Esophagus mucosa (tissue), 1 donor: ENCODE data around the gene ERN1. TPM values are rescaled to one million over a fixed set of nuclear protein-coding genes. Genes with fewer than 3 reads are reported as not detected.
A peak's percentile ranks its signal among the peaks of the same experiment; 100 is the strongest.
"Not testable (repeated sequence)": the region's sequence is repeated elsewhere in the genome, so short reads cannot be mapped to it uniquely, and the experiment has no call there.

ENCODE experiments used
- ATAC-seq: fragments of 200-7000 bp; cut with Tn5 transposase; one replicate; pipeline ENCODE4 v1.9.1; 2020
- total RNA-seq: library from RNA; stranded (reverse); gene quantifications from one replicate; pipeline ENCODE4 v1.2.4, GENCODE V29; 2023
- donor health status: DM: yes; HTN: yes; CAD: no.

The ERN1 gene
- total RNA-seq, 1 donor from 2014 or later, result 18.5 TPM

DNA sequence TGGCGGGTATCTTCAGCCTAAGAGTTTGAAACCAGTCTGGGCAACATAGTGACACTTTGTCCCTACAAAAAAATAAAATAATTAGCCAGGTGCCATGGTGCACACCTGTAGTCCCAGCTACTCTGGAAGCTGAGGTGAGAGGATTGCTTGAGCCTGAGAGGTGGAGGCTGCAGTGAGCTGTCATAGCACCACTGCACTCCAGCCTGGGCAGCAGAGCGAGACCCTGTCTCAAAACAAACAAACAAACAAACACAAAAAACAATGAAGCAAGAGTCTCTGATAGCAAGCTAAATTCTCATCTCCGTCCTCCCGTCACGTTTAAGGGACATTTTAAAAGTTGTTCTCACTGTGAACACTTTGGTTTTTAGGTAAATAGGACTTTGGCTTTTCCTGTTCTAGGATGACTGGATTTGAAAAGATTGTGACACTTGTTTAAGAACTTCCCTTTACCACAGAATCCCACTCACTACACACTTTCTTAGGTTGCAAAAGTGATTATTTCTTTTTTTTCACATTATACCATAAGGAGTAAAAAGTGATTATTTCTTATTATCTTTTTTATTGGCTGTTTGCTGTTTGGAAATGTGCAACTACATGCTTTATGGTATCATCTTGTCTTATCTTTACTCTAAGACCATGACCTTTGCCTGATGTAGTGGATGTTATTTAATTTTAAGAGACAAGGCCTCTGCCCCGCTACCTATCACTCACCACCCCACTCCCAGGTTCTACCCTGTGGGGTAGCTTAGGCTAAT lies 4.4 kb upstream of the ERN1 start:
- ATAC-seq, result no peak

DNA sequence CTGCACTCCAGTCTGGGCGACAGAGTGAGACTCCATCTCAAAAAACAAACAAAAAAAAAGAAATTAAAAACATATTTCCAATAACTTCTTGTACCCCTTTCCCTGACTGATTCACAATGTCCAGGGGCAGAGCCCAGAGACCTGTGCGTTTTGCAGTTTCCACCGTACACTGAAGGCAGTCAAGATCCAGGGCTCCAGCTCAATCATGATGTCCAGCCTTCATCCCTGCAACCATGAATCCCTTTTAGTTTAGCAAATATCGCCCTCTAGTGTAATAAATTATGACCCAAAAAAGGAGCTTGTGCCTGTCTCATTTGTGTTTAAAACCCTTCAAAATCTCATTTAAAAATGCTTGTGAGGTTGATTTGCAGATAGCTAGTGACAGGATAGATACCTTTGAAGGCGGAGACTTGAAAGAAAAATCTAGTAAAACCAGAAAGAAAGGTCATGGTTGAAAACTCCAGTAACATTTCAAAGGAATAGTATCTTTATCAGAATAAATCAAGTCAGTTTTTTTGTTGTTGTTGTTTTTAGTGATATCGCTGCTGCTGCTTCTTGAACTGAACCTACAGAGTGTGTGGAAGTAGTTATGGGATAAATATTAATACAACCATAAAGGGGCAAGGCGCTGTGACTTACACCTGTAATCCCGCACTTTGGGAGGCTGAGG lies 3.7 kb upstream of the ERN1 start:
- no peak for ATAC-seq

DNA sequence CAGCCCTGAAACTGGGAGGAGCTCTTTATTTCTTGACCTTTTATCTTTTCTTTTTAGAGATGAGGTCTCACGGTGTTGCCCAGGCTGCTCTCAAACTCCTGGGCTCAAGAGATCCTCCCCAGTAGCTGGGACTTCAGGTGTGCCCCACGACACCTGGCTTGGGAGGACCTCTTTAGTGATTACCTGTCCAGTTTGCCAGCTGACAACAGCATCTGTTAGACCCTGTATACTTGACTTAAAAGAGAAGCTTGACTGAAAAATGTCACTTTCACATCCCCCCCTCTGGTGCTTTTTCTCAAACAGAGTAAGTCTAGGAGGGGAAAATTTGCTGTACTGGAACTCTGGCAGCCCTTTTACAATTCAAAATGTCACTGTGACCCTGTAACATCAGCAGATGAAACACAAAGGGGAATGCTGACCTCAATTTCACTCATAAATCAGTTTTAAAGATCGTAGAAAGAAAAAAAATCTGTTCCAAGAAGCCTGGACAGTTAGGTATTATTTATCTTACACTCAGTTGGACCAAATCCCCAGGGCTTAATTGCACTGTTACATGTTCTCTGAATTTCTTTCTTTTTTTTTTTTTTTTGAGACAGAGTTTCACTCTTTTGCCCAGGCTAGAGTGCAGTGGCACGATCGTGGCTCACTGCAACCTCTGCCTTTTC lies 1.8 kb upstream of the ERN1 start:
- no peak for ATAC-seq

DNA sequence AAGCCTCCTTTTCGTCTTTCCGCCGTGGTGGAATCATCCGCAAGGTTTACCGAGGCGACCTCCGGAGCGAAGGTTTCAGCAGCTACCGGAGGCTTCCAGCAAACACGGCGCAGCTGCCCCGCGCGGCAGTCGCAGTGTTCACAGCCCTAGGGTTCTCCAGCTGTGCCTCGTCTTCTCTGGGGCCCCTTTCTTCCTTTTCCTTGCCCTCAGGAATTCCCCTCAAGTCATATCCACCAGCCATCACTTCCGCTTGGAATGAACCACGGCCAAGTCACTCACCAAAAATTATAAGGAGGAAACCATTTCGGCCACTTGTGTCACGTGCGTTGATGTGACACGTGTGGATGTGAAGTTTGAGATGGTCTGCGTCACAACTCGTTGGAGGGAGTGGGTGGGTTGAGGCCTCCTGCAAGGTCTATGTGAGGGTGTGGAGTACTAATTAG lies 636 bp upstream of the ERN1 start:
- peak; percentile 1 for ATAC-seq

DNA sequence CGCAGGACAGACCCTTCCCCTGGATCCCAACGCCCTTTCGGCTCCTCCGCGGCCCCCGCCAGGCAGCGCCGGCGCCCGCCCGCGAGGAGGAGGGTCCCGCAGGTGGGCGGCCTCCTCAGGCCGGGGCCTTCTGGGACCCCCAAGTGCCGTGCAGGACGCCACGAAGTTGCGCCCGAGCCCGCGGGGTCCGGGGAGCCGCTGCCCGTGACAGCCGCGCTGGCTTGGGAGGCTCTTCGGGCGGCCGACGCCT lies 504 bp downstream of the ERN1 start:
- no peak for ATAC-seq

DNA sequence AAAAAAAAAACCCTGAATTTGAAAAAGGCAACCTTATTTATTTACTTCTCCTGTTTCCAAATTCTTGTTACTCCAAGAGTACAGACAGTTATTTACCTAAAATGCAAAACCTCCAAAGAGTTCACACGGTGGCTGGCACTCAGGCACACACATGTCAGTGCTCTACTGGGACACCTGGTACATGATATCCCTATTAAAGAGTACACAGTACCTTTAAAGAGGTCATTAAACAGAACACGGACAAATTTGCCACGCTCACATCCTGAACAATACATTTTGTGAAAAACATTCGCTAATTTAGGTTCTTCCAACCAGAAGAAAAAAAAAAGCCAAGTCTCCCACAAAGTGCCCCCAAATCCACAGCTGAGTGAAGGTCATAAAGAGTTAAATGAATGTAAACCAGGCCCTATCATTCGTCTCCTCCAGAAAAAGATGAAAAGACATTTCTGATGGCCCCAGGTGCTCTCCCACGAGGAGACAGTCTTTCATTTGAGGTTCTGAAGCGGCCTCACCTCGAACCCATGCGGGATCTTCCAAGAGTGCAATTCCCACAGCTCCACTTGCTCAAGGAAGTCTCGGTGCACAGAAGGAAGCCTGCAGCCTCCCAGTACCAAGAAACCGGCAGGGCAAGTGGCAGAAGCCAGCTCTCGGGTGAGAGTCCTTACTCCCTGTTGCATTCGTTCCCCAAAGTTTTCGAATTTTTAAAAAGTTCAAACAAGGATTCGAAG lies 993 bp downstream of the ERN1 start:
- peak; percentile 14 for ATAC-seq

DNA sequence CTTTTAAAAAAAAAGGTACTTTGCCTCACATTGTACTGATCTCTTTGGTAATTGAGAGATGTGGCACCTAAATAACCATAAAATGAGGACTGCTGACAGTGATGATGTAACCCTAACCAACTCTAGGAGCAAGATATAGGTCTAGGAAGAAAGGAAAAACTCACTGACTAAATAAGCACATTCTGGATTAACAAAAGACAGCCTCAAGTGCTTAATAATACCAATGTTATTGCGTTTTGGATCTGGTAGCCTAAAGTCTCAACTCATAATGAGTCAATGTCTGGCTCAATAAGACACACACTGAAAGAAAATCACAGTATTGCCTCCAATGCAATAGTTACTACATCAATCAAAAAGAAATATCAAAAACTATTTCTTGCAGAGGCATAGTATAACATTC lies 3.0 kb downstream of the ERN1 start:
- no peak for ATAC-seq

DNA sequence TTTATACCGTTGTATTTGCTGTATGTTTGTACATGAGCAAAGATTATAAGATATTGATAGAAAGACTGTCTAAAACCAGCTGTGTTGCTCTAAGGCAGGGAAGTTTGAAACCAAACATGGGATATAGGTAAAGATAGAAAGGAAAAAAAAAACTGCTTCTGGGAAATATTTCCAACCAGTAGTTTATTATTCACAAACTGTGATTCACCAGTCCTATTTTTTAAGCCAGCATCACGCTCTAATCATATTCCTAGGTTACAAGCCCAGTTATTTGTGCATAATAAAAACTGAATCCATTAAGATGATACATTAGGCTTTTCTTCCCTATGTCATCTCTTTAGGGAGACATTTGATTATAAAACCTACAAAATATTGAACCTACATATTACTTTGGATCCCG lies 4.0 kb downstream of the ERN1 start:
- ATAC-seq, result no peak

DNA sequence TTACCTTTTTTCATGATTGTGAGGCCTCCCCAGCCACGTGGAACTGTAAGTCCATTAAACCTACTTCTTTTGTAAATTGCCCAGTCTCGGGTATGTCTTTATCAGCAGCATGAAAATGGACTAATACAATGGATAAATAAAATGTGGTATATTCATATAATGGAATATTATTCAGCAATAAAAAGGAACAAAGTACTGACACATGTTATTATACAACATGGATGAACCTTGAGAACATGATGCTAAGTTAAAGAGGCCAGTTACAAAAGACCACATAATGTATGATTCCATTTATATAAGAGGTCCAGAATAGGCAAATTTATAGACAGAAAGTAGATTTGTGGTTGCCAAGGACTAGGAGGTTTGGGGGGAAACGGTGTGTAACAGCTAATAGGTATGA lies 5.3 kb downstream of the ERN1 start:
- no peak for ATAC-seq

DNA sequence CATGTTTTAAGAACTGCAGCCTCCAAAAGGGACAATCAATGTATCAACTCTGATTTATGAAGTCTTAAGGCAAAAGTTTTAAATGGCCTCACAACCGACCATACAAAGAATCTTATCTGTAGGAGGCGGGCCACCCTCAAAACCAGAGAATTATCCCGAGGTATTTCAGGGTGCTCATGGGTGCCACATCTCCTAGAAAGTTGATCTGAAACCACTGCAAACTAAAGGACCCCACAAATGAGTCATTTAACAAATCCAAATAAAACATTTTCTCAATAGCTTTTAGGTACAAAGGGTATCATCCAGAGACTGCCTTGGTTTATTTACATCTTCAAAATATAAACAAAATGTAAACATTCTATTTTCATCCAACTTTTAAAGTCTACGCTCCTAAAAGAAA lies 6.8 kb downstream of the ERN1 start:
- no peak for ATAC-seq

DNA sequence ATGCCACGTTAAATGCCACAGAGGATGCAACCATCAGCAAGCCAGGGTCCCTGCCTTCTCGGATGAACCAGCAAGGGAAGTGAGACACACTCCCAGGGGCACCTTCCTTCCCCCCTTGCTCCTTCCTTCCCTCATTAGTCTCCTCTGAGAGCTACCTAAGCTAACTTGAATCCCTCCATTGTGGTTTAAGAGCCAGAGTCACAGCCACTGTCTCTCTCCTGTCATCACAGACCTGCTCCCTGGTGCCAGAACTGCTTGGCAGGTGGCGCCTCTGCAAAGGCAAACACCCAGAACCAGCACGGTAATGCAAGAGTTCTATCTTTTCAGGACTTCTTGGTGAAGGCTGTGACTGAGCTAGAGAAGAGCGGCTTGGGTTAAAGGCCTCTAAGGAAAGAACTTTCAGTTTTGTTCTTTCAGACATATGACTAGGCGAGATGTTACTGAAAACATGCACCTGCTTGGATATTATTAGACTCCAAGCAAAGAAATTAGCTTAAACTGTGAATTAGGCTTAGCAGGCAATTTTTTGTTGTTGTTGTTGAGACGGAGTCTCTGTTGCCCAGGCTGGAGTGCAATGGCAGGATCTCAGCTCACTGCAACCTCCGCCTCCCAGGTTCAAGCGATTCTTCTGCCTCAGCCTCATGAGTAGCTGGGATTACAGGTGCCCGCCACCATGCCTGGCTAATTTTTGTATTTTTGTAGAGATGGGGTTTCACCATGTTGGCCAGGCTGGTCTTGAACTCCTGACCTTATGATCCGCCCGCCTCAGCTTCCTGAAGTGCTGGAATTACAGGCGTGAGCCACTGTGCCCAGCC lies 8.8 kb downstream of the ERN1 start:
- not testable (repeated sequence) for ATAC-seq

DNA sequence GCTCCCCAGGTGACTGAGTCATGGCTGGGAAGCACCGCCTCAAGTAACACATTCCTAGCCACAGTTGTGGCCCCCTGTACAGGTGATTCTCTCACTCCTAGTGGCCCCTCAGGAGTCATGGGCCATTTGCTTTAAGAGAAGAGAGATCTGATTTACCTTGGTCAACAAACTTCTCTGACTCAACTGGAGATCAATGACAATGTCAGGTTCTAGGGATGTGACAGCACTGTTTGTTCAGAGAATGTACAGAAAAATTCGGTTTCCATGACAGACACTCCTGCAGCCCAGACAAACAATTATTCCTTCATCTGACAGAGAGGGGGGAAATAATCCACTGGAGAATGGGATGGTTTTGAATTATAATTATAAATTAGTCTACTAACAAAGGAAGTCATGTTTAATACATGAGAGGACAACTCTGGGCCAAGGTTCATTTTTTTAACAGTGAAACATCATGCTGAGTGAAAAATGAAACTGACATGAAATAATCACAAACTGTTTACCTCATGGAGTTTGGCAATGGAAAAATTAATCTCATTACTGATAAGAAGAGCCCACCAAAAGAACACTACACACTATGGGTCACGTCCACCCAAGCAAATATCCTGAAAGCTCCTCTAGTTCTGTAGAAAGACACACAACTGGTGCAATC lies 9.7 kb downstream of the ERN1 start:
- ATAC-seq, result no peak

DNA sequence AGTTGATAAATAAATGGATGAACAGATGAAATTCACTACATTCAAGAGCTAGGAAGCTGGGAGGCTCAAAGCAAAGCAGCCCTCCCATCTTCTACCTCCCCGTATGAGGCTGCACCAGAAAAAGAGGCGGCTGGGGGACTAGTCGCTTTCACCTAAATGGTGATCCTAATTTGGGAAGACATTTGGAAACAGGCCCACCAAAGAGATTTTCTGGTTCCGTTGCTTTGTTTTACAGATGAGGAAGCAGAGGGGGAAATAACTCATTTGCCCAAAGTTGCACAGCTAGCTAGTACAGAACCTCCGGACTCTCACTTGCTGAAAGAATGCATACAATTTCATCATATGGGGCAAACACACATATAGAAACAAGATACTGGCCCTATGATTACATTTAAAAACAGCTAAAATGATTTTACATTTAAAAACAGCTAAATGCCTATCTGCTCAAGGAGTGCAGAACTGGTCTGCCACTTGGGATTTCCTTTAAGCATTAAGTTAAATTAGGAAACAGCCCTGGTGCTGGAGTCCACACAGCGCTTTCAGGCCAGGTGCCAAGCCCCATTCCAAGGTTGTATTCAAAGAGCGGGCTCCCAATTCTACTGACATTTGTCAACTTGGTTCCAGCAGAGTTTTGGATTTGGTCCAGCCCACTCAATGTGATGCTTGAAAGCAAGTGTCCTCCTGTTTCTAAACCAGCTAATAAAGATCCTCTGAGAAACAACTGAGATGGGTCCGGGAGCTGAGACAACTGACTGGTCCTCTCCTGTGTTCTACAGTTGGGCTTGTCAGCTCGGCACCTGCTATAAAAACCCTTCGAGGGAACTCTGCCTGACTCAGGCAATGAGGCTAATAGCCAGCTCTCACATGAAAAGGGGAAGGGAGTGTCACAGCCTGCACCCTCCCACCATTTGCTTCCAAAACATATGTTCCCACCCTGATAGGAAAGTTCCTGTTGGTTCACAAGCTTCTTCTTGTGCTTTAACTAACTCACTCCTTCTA lies 11.7 kb downstream of the ERN1 start:
- ATAC-seq, result peak; percentile 51

DNA sequence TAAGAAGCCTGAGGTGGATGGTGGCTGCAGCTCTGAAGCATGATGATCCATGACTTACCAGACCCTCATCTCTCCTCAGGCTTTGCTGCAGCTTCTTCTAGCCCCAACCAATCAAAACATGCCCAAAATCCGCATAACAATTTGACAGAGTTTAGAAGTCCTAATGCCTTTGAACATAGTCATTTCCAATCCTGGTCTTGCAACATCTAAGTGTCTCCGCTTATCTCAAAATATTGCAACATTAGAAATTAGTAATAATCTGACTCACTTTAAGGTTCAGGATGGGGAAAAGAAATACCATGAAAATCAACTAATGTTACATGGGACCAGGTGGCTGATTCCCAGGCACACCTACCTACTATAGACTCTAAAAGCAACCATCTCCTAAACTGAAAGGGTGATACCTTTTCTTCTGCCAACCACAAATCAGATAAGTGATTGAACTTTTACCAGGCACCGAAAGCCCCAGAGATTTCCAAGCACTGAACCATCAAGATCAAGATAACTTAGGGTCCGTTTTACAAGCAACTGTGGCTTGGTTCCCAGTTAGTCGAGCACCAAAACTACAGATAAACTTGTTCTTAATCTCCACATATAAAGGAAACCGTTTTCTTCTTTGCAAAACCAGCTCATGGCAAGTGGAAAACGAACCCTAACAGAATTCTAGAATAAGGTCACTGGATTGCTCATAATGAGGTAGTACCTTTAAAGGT lies 14.0 kb downstream of the ERN1 start:
- peak; percentile 54 for ATAC-seq

DNA sequence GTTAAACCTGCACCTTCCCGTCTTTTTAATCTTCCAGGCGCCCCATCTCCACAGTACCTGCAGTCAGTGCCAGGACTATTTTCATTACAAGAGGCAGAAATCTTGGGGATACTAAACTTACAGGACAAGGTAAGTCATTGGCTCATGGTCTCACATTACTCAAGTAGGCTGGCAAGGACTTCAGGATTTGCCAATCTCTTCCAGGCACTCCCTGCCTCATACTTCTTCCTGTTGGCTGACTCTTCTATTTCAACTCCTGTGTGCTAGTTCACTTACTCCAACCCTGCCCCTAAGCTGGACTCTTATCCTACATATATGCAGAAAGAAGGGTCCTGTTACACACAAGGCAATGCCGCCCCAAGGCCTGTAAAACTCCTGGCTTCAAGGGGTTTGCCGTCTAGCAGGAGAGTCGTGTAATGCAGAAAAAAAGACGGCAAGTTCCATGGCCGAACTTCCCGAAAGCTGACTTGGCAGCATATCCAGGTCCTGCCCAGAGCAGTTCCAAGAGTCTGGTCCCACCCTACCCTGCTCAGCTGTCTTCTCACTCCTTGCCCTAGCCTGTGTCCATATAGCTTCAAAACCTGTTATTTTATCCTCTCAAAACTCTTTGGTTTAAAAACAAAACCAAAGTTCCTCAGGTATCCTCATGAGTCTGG lies 14.8 kb downstream of the ERN1 start:
- peak; percentile 88 for ATAC-seq

DNA sequence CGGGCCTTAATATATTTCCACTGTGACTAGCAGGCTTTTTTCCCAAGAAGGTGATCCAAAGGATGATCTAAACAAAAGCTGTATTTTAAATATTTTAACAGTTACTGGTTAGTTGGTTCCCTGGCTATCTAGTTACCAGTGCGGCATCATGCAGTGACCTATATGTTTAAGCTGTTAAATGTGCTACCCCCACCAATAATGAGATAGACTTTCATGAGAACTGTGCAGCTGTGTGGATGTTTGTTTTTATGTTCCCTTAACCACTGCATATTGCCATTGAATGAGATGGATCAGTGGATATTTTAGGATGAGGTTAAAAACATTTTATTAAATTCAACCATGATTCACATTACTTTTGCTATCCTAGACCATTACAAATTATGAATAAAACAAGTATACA lies 16.9 kb downstream of the ERN1 start:
- no peak for ATAC-seq

DNA sequence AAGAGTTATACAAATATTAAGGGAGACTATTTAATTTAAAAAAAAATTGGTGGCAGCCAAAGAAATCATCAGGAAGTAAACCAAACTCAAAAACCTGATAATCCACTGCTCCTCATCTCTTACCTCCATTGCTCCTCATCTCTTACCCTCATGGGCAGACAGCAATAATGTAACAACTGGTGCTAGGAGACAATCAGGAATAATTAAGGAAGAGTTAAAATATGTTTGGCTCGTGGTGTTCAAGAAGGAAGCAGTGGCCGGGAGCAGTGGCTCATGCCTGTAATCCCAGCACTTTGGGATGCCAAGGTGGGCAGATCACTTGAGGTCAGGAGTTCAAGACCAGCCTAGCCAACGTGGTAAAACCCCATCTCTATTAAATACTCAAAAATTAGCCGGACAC lies 18.1 kb downstream of the ERN1 start:
- ATAC-seq, result no peak

DNA sequence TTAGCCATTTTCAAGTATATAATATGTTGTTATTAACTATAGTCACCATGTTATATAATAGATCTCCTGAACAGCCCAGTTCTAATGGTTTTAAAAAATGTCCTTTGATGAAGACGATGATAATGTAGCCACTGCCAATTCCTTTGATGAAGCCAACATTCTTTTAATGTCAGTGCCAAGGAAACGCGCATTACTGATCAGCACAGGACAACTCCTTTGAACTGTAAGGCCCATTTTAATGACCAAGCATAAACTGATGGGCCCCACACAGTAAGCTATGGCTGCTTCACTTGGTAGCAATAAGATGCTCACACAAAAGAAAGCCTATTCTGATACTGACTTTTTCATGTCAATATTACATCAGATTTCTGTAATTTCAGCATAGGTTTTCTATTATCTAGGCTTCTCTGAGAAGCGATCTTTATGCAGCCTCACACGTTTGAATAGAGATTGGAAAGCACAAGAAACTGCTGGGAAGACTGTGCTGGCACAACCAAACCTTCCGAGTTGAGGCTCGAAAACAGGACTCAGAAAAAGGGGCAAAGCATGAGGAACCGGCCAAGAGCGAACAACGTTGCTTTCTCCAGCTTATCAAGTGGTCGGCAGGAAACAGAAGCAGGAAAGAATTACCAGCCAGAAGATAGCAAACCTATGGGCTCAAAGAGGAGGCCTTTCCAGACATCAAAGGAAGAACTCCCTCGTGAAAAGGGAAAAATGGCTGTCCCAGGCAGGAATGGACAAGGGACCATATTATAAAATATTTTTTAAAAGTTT lies 19.4 kb downstream of the ERN1 start:
- no peak for ATAC-seq

DNA sequence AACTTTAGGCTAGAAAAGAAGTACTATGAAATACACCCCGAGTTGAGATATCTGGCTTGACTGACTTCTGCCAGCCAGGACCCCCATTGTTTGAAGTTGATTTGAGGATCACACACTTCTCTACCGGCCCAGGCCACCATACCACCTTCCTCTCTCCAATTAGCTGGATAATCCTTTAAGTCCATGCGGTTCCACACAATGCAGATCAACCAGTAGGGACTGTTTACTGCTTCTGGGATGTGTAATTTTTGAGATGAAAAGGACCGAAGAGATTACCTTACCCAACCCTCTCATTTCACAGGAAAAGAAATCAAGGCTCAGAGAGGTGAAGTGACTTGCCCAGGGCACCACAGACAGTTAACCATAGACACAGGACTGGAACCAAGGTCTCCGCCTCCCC lies 20.5 kb downstream of the ERN1 start:
- ATAC-seq, result no peak
